Testis (tissue), 2 donors: ENCODE results near the gene EXOC3L4.

Source experiments
- CTCF ChIP-seq, 3 experiments: fragments of 450-650 bp in 2 of 3; fragments of 200-600 bp in 1 of 3; sonication (generic) in 1 of 3; IDR thresholded peaks; one replicate each; pipeline ENCODE4 v1.5.1; 2016 to 2019; ENCODE audit warnings: antibody characterized with exemption in 3 of 3, mild to moderate bottlenecking in 2 of 3, moderate library complexity in 1 of 3
- POLR2A ChIP-seq: fragments of 450-650 bp; IDR thresholded peaks from one replicate; pipeline ENCODE4 v1.6.1; 2017; ENCODE audit warnings: antibody characterized with exemption, mild to moderate bottlenecking, moderate library complexity

DNA sequence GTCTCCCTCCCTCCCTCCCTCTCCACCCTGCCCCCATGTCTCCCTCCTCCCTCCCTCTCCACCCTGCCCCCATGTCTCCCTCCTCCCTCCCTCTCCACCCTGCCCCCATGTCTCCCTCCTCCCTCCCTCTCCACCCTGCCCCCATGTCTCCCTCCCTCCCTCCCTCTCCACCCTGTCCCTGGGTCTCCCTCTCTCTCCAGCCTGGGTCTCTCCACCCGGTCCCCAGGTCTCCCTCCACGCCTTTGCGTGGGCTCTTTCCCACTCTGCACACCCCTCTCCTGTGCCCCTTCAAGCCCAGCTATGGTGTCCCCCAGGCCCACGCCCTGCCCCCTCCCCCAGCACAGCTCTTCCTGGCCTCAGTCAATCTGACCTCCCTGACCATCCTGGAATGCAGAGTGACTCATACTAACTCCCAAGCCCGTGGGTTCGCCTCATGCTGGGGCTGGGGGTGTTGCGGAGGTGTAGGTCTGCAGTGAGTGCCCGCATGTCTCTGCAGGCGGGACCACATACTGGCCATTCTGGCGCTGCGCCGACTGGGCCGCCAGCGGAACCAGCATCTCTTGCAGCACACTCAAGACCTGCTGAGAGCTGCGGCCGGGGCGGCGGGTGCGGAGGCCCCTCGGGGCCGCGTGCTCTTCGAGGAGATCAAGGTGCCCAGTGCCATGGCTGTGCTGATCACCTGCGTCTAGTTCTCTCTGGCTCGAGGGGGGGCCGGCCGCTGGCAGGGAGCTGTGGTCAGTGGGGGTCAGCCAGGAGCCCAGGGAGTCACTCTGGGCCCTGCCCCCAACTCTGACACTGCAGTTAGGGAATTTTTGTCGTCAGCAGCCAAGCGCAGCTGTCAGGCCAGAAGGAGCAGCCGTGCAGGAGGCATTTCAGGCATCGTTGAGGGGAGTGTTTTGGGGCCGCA is 15.3 kb downstream of the EXOC3L4 start:
- TF ChIP-seq CTCF (IDR thresholded peaks at IDR 0.05), result no peak
- TF ChIP-seq POLR2A, result no peak
